ENCODE measurements around the gene HPCAL1. TPM values are rescaled to one million over a fixed set of nuclear protein-coding genes. Genes with fewer than 3 reads are reported as not detected.

The HPCAL1 gene
- total and polyA plus RNA-seq, 2 donors (not counting 3 experiments of a cell fraction or from before 2014, with no cell fraction given), result 56.5 to 77.4 TPM

DNA sequence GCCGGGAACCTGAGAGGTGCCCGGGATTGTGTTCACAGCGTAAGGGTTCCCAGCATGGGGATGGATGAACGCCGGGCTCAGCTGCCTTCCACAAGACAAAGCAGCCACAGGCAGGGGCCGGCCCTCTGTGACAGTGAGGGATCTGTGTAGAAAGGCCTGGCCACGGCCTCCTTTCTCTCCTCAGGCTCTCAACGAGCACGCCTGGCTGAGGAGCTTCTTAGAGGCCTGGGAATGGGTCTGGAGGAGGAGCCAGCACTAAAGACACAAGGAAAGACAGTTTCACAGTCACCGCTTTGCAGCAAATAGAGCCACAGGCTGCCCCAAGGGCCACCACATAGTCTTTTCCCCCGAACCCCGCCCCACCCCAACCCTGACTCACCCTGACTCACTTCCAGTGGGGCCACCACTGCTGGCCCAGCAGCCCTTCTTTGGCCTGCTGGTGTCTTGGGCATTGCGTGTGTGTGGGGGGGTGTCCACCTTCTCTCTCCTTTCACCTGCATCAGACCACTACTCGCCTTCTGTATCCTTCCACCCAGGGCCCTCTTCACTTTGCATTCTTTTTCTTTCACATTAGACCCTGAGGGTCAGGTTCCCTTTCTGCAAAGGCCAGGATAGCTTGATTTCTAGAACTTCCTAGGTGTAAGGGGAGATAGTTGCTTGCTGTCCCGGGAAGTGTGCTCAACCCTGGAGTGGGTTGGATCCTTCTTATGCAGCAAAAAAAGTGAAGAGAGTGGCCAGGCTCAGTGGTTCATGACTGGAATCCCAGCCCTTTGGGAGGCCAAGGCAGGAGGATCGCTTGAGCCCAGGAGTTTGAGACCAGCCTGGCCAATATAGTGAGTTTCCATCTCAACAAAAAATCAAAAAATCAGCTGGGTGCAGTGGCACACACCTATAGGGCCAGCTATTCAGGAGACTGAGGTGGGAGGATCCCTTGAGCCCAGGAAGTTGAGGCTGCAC is 19.3 kb upstream of the HPCAL1 start:
- FAIRE-seq, result peak; percentile 91

More for the DNA sequence above, 19.3 kb upstream of the HPCAL1 start:
- TF ChIP-seq MYC (IDR thresholded peaks at IDR 0.05; ENCODE audit: low read depth, low read length) (no peak), POLR2AphosphoS5 (IDR thresholded peaks at IDR 0.05; ENCODE audit: insufficient read depth, low read depth, low read length) (peak; percentile 83), FOS (IDR thresholded peaks at IDR 0.05; ENCODE audit: borderline replicate concordance, insufficient read depth, low read length) (peak; percentile 89), JUN (IDR thresholded peaks at IDR 0.05; ENCODE audit: borderline replicate concordance, insufficient read depth, insufficient read length, low read depth) (peak; percentile 47)
- TF ChIP-seq, protein P1, sequence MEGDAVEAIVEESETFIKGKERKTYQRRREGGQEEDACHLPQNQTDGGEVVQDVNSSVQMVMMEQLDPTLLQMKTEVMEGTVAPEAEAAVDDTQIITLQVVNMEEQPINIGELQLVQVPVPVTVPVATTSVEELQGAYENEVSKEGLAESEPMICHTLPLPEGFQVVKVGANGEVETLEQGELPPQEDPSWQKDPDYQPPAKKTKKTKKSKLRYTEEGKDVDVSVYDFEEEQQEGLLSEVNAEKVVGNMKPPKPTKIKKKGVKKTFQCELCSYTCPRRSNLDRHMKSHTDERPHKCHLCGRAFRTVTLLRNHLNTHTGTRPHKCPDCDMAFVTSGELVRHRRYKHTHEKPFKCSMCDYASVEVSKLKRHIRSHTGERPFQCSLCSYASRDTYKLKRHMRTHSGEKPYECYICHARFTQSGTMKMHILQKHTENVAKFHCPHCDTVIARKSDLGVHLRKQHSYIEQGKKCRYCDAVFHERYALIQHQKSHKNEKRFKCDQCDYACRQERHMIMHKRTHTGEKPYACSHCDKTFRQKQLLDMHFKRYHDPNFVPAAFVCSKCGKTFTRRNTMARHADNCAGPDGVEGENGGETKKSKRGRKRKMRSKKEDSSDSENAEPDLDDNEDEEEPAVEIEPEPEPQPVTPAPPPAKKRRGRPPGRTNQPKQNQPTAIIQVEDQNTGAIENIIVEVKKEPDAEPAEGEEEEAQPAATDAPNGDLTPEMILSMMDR (IDR thresholded peaks at IDR 0.05; ENCODE audit: extremely low read depth in 1 of 2, insufficient read depth in 1 of 2, low read depth in 1 of 2, low read length in 2 of 2), result no peak
- TF ChIP-seq, protein P2, sequence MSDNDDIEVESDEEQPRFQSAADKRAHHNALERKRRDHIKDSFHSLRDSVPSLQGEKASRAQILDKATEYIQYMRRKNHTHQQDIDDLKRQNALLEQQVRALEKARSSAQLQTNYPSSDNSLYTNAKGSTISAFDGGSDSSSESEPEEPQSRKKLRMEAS (IDR thresholded peaks at IDR 0.05; ENCODE audit: insufficient read depth, insufficient read length), result no peak
- BruUV-seq (replicated peaks), result TSS peak; percentile 47
- H3K27ac ChIP-seq (ENCODE audit: insufficient read depth, low read depth, low read length), result peak overlapping the region; percentile 54
- H3K79me2 ChIP-seq (ENCODE audit: control insufficient read depth, insufficient read depth, low read length), result no peaks in the 10 kb centered on the region
- H3K4me2 ChIP-seq (ENCODE audit: insufficient read depth, low read length), result peak overlapping the region; percentile 17
- no peaks in the 10 kb centered on the region for H3K36me3 ChIP-seq (ENCODE audit: control insufficient read depth in 2 of 2, extremely low read depth in 1 of 2, insufficient read depth in 2 of 2, low read length in 2 of 2)
- H3K4me1 ChIP-seq (ENCODE audit: control insufficient read depth, extremely low read depth, insufficient read depth, low read length), result peaks cover 31% of the 10 kb centered on the region
- dilution Hi-C loops (cut with MboI; ENCODE audit: extremely low pct_ligation_motif_present, low sequenced_read_pairs) (no loop called here), intact Hi-C loops (cut with micrococcal nuclease) (loop anchor here (1.0 kb wide), 1 partner anchor 119 kb away; no protein-coding TSS in a partner anchor)
- no peaks in the 10 kb centered on the region for H3K9me3 ChIP-seq (replicated peaks; ENCODE audit: control insufficient read depth, insufficient read depth, low read length)
- H3K4me3 ChIP-seq (replicated peaks in 1 of 3; ENCODE audit: insufficient read depth in 1 of 3, low read depth in 1 of 3, low read length in 3 of 3), result no peak overlapping the region
- ChIA-PET CTCF (interaction anchor here (0.5 to 4.6 kb wide), 8 partner anchors 10 to 126 kb away, joined by 3 to 19 read pairs (median 4); partner anchors contain the start of gene HPCAL1), POLR2A (interaction anchor here (1.0 to 1.1 kb wide), 2 partner anchors 21 to 125 kb away, joined by 3 to 4 read pairs; no protein-coding TSS in a partner anchor)
- no peak overlapping the region for H3K9ac ChIP-seq (replicated peaks; ENCODE audit: extremely low read depth, insufficient read depth, low read length)
- peak overlapping the region; percentile 55 for H2AFZ ChIP-seq (ENCODE audit: low read depth, low read length)
- H3K9me1 ChIP-seq (replicated peaks; ENCODE audit: control insufficient read depth, extremely low read depth, insufficient read depth, low read length), result no peaks in the 10 kb centered on the region
- peak; percentile 65 for DNase-seq (ENCODE audit: low read depth, low spot score)
- H4K20me1 ChIP-seq (replicated peaks; ENCODE audit: control insufficient read depth, extremely low read depth, insufficient read depth, low read length), result no peaks in the 10 kb centered on the region
- H3K27me3 ChIP-seq (ENCODE audit: control insufficient read depth in 2 of 2, insufficient read depth in 2 of 2, low read length in 2 of 2), result no peaks in the 10 kb centered on the region

All from endothelial cell of umbilical vein (primary cell).